H1 (cell line): ENCODE measurements around the gene C5orf22. TPM values are rescaled to one million over a fixed set of nuclear protein-coding genes. Genes with fewer than 3 reads are reported as not detected.
"Not testable (repeated sequence)": the region's sequence is repeated elsewhere in the genome, so short reads cannot be mapped to it uniquely, and the experiment has no call there.

ENCODE experiments used
- CTCF ChIA-PET: fragments of 300-600 bp; sonication (Branson Sonifier 250); formaldehyde crosslinking; loops from one replicate; lab custom pipeline; 2021; ENCODE audit not compliant: partially characterized antibody; lab: Charles Lee
- POLR2A ChIA-PET: fragments of 300-600 bp; sonication (Branson Sonifier 250); formaldehyde crosslinking; loops from one replicate; lab custom pipeline; 2021; ENCODE audit warnings: inconsistent platforms; ENCODE audit not compliant: partially characterized antibody; lab: Charles Lee
- DNase-seq, 2 experiments: peaks; one replicate each; pipeline versions ENCODE4 v3.0.0 to v3.0.0-alpha.2; 2010 to 2022; ENCODE audit warnings: low spot score in 2 of 2, low read depth in 1 of 2, mixed read lengths in 1 of 2
- FAIRE-seq: peaks from 2 replicates; lab custom pipeline; 2011; peaks lifted over from hg19 to GRCh38; lab: Jason Lieb, UNC
- H2AFZ ChIP-seq: 2 replicates; pipeline ENCODE4 v1.8.1; 2012; ENCODE audit warnings: low read length, inconsistent platforms
- H2AK5ac ChIP-seq: 2 replicates; pipeline ENCODE4 v1.6.1; 2013; ENCODE audit warnings: low read depth, low read length
- H2BK120ac ChIP-seq: replicated peaks from 2 replicates; pipeline ENCODE3; 2013; ENCODE audit warnings: low read depth, low read length, inconsistent platforms
- H2BK12ac ChIP-seq: 2 replicates; pipeline ENCODE4 v1.6.1; 2013; ENCODE audit warnings: low read depth, low read length
- H2BK15ac ChIP-seq: 2 replicates; pipeline ENCODE4 v1.6.1; 2013; ENCODE audit warnings: low read length
- H2BK20ac ChIP-seq: 2 replicates; pipeline ENCODE4 v1.6.1; 2013; ENCODE audit warnings: low read length
- H2BK5ac ChIP-seq: 2 replicates; pipeline ENCODE4 v1.6.1; 2013; ENCODE audit warnings: low read depth, low read length
- H3K14ac ChIP-seq: 2 replicates; pipeline ENCODE4 v1.6.1; 2013; ENCODE audit warnings: inconsistent platforms; ENCODE audit not compliant: insufficient read length
- H3K18ac ChIP-seq: 2 replicates; pipeline ENCODE4 v1.6.1; 2013; ENCODE audit warnings: low read length; ENCODE audit errors: extremely low read depth
- H3K23ac ChIP-seq: 2 replicates; pipeline ENCODE4 v1.6.1; 2013; ENCODE audit warnings: inconsistent platforms; ENCODE audit not compliant: insufficient read length
- H3K23me2 ChIP-seq: 2 replicates; pipeline ENCODE4 v1.6.1; 2013; ENCODE audit warnings: low read depth, low read length
- H3K27ac ChIP-seq: 2 replicates; pipeline ENCODE4 v1.6.1; 2011; ENCODE audit warnings: low read depth, low read length, inconsistent platforms
- H3K27me3 ChIP-seq, 4 experiments: replicated peaks in 1 of 4; 1 replicate in 1 of 4; 2 replicates in 3 of 4; pipeline versions ENCODE4 v1.6.1 to v1.8.1; 2011 to 2013; ENCODE audit warnings: low read length in 3 of 4, mild to moderate bottlenecking in 3 of 4, inconsistent platforms in 2 of 4, mixed read lengths in 2 of 4, moderate library complexity in 1 of 4; ENCODE audit not compliant: control insufficient read depth in 3 of 4, insufficient read depth in 3 of 4; ENCODE audit errors: extremely low read depth in 1 of 4
- H3K36me3 ChIP-seq, 4 experiments: 2 replicates each; pipeline versions ENCODE4 v1.6.1 to v1.8.1; 2011 to 2013; ENCODE audit warnings: mild to moderate bottlenecking in 4 of 4, low read length in 3 of 4, moderate library complexity in 2 of 4, control low read depth in 1 of 4, inconsistent platforms in 1 of 4; ENCODE audit not compliant: insufficient read depth in 4 of 4, control insufficient read depth in 2 of 4
- H3K4ac ChIP-seq: replicated peaks from 2 replicates; pipeline ENCODE3; 2013; ENCODE audit warnings: low read length, low read depth, mixed read lengths, inconsistent platforms; ENCODE audit not compliant: insufficient read length
- H3K4me1 ChIP-seq, 4 experiments: replicated peaks in 1 of 4; 1 replicate in 1 of 4; 2 replicates in 3 of 4; pipeline versions ENCODE4 v1.6.1 to v1.8.1; 2011 to 2013; ENCODE audit warnings: low read length in 3 of 4, inconsistent platforms in 2 of 4, mixed read lengths in 1 of 4; ENCODE audit not compliant: insufficient read depth in 4 of 4, control insufficient read depth in 3 of 4
- H3K4me2 ChIP-seq, 2 experiments: 2 replicates each; pipeline versions ENCODE4 v1.6.1 to v1.8.1; 2011 to 2013; ENCODE audit warnings: low read depth in 2 of 2, low read length in 2 of 2, control low read depth in 1 of 2, inconsistent platforms in 1 of 2, mild to moderate bottlenecking in 1 of 2; ENCODE audit not compliant: insufficient read depth in 1 of 2
- H3K4me3 ChIP-seq, 4 experiments: fragments of 200-600, 300-600 bp in 1 of 4; sonication (generic), shearing (Covaris generic), sonication (Bioruptor Twin) in 1 of 4; 2 replicates each; pipeline versions ENCODE4 v1.5.1 to v1.8.1; 2011 to 2016; ENCODE audit warnings: low read length in 4 of 4, low read depth in 3 of 4, control low read depth in 2 of 4, inconsistent platforms in 2 of 4, mild to moderate bottlenecking in 2 of 4, mixed read lengths in 1 of 4, moderate library complexity in 1 of 4; ENCODE audit not compliant: insufficient read depth in 2 of 4; ENCODE audit errors: extremely low read depth in 1 of 4
- H3K56ac ChIP-seq: replicated peaks from 2 replicates; pipeline ENCODE3; 2013; ENCODE audit warnings: low read depth, mild to moderate bottlenecking, mixed read lengths, low read length, inconsistent platforms; ENCODE audit not compliant: insufficient read length
- H3K79me1 ChIP-seq: 2 replicates; pipeline ENCODE4 v1.6.1; 2013; ENCODE audit warnings: low read depth, low read length, control low read depth
- H3K79me2 ChIP-seq, 2 experiments: 2 replicates each; pipeline versions ENCODE4 v1.6.1 to v1.8.1; 2012 to 2013; ENCODE audit warnings: low read length in 2 of 2, mild to moderate bottlenecking in 2 of 2, inconsistent platforms in 1 of 2; ENCODE audit not compliant: insufficient read depth in 2 of 2, control insufficient read depth in 1 of 2
- H3K9ac ChIP-seq, 4 experiments: replicated peaks in 1 of 4; 1 replicate in 1 of 4; 2 replicates in 3 of 4; pipeline versions ENCODE4 v1.6.1 to v1.8.1; 2011 to 2013; ENCODE audit warnings: low read depth in 3 of 4, low read length in 3 of 4, control low read depth in 2 of 4, mild to moderate bottlenecking in 2 of 4, moderate library complexity in 2 of 4, inconsistent platforms in 1 of 4; ENCODE audit errors: extremely low read depth in 1 of 4
- H3K9me3 ChIP-seq, 2 experiments: 2 replicates each; pipeline versions ENCODE4 v1.6.1 to v1.8.1; 2012 to 2013; ENCODE audit warnings: mild to moderate bottlenecking in 2 of 2, moderate library complexity in 2 of 2, control low read depth in 1 of 2, inconsistent platforms in 1 of 2, low read depth in 1 of 2, low read length in 1 of 2, mixed read lengths in 1 of 2; ENCODE audit not compliant: insufficient read depth in 2 of 2
- H4K20me1 ChIP-seq, 2 experiments: replicated peaks in 1 of 2; 2 replicates each; pipeline versions ENCODE3 to v1.8.1; 2011 to 2013; ENCODE audit warnings: inconsistent platforms in 2 of 2, low read length in 2 of 2, mild to moderate bottlenecking in 1 of 2; ENCODE audit not compliant: insufficient read depth in 2 of 2, control insufficient read depth in 1 of 2
- H4K5ac ChIP-seq: 2 replicates; pipeline ENCODE4 v1.6.1; 2013; ENCODE audit warnings: low read length, low read depth, mixed read lengths, inconsistent platforms; ENCODE audit not compliant: insufficient read length
- H4K8ac ChIP-seq: 2 replicates; pipeline ENCODE4 v1.8.0; 2013; ENCODE audit warnings: mild to moderate bottlenecking, moderate library complexity, low read length, inconsistent platforms; ENCODE audit not compliant: insufficient read depth; ENCODE audit errors: extremely low read depth
- H4K91ac ChIP-seq: replicated peaks from 2 replicates; pipeline ENCODE3; 2013; ENCODE audit warnings: low read length, mixed read lengths, inconsistent platforms; ENCODE audit not compliant: insufficient read length
- WGBS, 2 experiments: shearing (Covaris generic) in 1 of 2; methylation state at CpG; one replicate each; pipeline versions ENCODE4 v1.1.6 to v1.1.7; 2013 to 2015; ENCODE audit warnings: low lambda C conversion rate in 2 of 2, mixed read lengths in 2 of 2, inconsistent platforms in 1 of 2, low coverage in 1 of 2, missing lambda C conversion rate in 1 of 2; ENCODE audit not compliant: insufficient replicate concordance in 2 of 2, insufficient coverage in 1 of 2, insufficient read length in 1 of 2; ENCODE audit errors: extremely low coverage in 1 of 2, missing lambda C conversion rate in 1 of 2; 5-methylcytosine and 5-hydroxymethylcytosine counted together
- polyA plus RNA-seq, 7 experiments: library from polyadenylated mRNA; depleted of rRNA in 3 of 7; stranded (reverse) in 5 of 7; unstranded in 2 of 7; fragments of >200 nt in 5 of 7; fragments of 200-250 nt in 2 of 7; gene quantifications; 1 replicate in 5 of 7; 2 replicates in 1 of 7; 4 replicates in 1 of 7; pipeline versions ENCODE4 v1.2.1 to v1.2.3, GENCODE V29; 2011 to 2013; ENCODE audit warnings: missing spikeins in 2 of 7, mixed read lengths in 2 of 7
- total RNA-seq: library from RNA; stranded (reverse); fragmentation: NEBNext Ultra II Directional; extraction: Animal tissue kit (Norgen Biotek cat#: 25700); gene quantifications from 2 replicates; pipeline ENCODE4 v1.2.1, GENCODE V29; 2021

The C5orf22 gene
- total and polyA plus RNA-seq, 2 of the 8 experiments (the other 6 are each of a cell fraction or from before 2014, with no cell fraction given): 19.6 to 36.2 TPM

- DNase-seq, H4K20me1 ChIP-seq, POLR2A ChIA-PET, H2BK12ac ChIP-seq, CTCF ChIA-PET, H3K23ac ChIP-seq, H3K79me1 ChIP-seq, H3K14ac ChIP-seq, H2AK5ac ChIP-seq, FAIRE-seq, H4K8ac ChIP-seq, H3K4ac ChIP-seq, H3K27ac ChIP-seq, H2BK15ac ChIP-seq, H2BK120ac ChIP-seq, H3K23me2 ChIP-seq, H3K18ac ChIP-seq, H4K5ac ChIP-seq, H3K4me2 ChIP-seq, H3K9ac ChIP-seq, H3K79me2 ChIP-seq, H2BK20ac ChIP-seq, H2BK5ac ChIP-seq, H3K4me3 ChIP-seq, H3K27me3 ChIP-seq, H3K9me3 ChIP-seq, H4K91ac ChIP-seq, H2AFZ ChIP-seq, H3K4me1 ChIP-seq, H3K56ac ChIP-seq: not testable (repeated sequence)
- peaks cover 8 to 62% (median 34%) of the 10 kb centered on the region in 4 experiments for H3K36me3 ChIP-seq
- 97% methylated on average over 2 of the region's 2 CpGs; no CpG with 5 or more reads in 1 of the 2 experiments for WGBS, 2 experiments
Observed at GRCh38 chr5:31549114-31549513, 17.0 kb downstream of the C5orf22 start.
